Measurements from ENCODE around the gene ZBTB8OS. TPM values are rescaled to one million over a fixed set of nuclear protein-coding genes. Genes with fewer than 3 reads are reported as not detected.
"Not testable (repeated sequence)": the region's sequence is repeated elsewhere in the genome, so short reads cannot be mapped to it uniquely, and the experiment has no call there.

Gene ZBTB8OS
- total and polyA plus RNA-seq, 2 of the 8 experiments (the other 6 are each of a cell fraction or from before 2014, with no cell fraction given): 68.0 to 74.2 TPM

- not testable (repeated sequence) for H3K4me3 ChIP-seq (ENCODE audit: extremely low read depth in 1 of 4, insufficient read depth in 2 of 4, low read depth in 3 of 4, low read length in 4 of 4); H3K9me3 ChIP-seq (ENCODE audit: insufficient read depth in 2 of 2, low read depth in 1 of 2, low read length in 1 of 2); H2AK5ac ChIP-seq (ENCODE audit: low read depth, low read length); H4K20me1 ChIP-seq (replicated peaks in 1 of 2; ENCODE audit: control insufficient read depth in 1 of 2, insufficient read depth in 2 of 2, low read length in 2 of 2); H4K5ac ChIP-seq (ENCODE audit: insufficient read length, low read depth, low read length); H4K8ac ChIP-seq (ENCODE audit: extremely low read depth, insufficient read depth, low read length); H2AFZ ChIP-seq (ENCODE audit: low read length); H2BK120ac ChIP-seq (replicated peaks; ENCODE audit: low read depth, low read length); H3K14ac ChIP-seq (ENCODE audit: insufficient read length); H3K27me3 ChIP-seq (replicated peaks in 1 of 4; ENCODE audit: control insufficient read depth in 3 of 4, extremely low read depth in 1 of 4, insufficient read depth in 3 of 4, low read length in 3 of 4); H3K27ac ChIP-seq (ENCODE audit: low read depth, low read length); H2BK15ac ChIP-seq (ENCODE audit: low read length); H2BK12ac ChIP-seq (ENCODE audit: low read depth, low read length); H3K23ac ChIP-seq (ENCODE audit: insufficient read length); H4K91ac ChIP-seq (replicated peaks; ENCODE audit: insufficient read length, low read length); H3K23me2 ChIP-seq (ENCODE audit: low read depth, low read length); H2BK5ac ChIP-seq (ENCODE audit: low read depth, low read length); H3K4me1 ChIP-seq (replicated peaks in 1 of 4; ENCODE audit: control insufficient read depth in 3 of 4, insufficient read depth in 4 of 4, low read length in 3 of 4); H3K9ac ChIP-seq (replicated peaks in 1 of 4; ENCODE audit: extremely low read depth in 1 of 4, low read depth in 3 of 4, low read length in 3 of 4); H3K56ac ChIP-seq (replicated peaks; ENCODE audit: insufficient read length, low read depth, low read length); H3K18ac ChIP-seq (ENCODE audit: extremely low read depth, low read length); H3K4ac ChIP-seq (replicated peaks; ENCODE audit: insufficient read length, low read depth, low read length); FAIRE-seq; DNase-seq (ENCODE audit: low read depth in 1 of 2, low spot score in 2 of 2); H3K4me2 ChIP-seq (ENCODE audit: insufficient read depth in 1 of 2, low read depth in 2 of 2, low read length in 2 of 2); H3K79me1 ChIP-seq (ENCODE audit: low read depth, low read length); H2BK20ac ChIP-seq (ENCODE audit: low read length)
- H3K79me2 ChIP-seq (ENCODE audit: control insufficient read depth in 1 of 2, insufficient read depth in 2 of 2, low read length in 2 of 2): peaks cover under 1 to 53% of the 10 kb centered on the region in 2 experiments; a peak in 3 of 4 replicates
- peaks cover 0 to 11% (median 0%) of the 10 kb centered on the region in 4 experiments; a peak in 2 of 8 replicates for H3K36me3 ChIP-seq (ENCODE audit: control insufficient read depth in 2 of 4, insufficient read depth in 4 of 4, low read length in 3 of 4)
- ChIA-PET CTCF (ENCODE audit: partially characterized antibody) (interaction anchor here (0.6 to 1.6 kb wide), 3 partner anchors 107 to 130 kb away, joined by 3 to 5 read pairs (median 3); no protein-coding TSS in a partner anchor), POLR2A (ENCODE audit: partially characterized antibody) (interaction anchor here (0.6 to 10.1 kb wide), 7 partner anchors 12 to 475 kb away, joined by 3 to 115 read pairs (median 4); partner anchors contain the start of genes RBBP4, ZBTB8A and ZBTB8OS)
- WGBS, 2 experiments (ENCODE audit: extremely low coverage in 1 of 2, insufficient coverage in 1 of 2, insufficient read length in 1 of 2, insufficient replicate concordance in 2 of 2, low coverage in 1 of 2, low lambda C conversion rate in 2 of 2, missing lambda C conversion rate in 1 of 2): 49% methylated on average over 7 of the region's 8 CpGs; no CpG with 5 or more reads in 1 of the 2 experiments
- peak; percentile 77 for TF ChIP-seq NANOG (IDR thresholded peaks at IDR 0.05; ENCODE audit: insufficient read depth, low read depth, low read length, poor library complexity, severe bottlenecking)
- 0 out of 3 replicates have a peak, but pooled peaks of 1 of the 2 experiments have one; percentile 4 for TF ChIP-seq EP300 (IDR thresholded peaks at IDR 0.05; ENCODE audit: borderline replicate concordance in 1 of 2, low read depth in 2 of 2, low read length in 2 of 2)
Observed at GRCh38 chr1:32642292-32642827, 8.0 kb downstream of the ZBTB8OS start.

Measured in H1 (cell line).